T-helper 17 cell (primary cell): ENCODE data around the gene MTCH2. TPM values are rescaled to one million over a fixed set of nuclear protein-coding genes. Genes with fewer than 3 reads are reported as not detected.
"Not testable (repeated sequence)": the region's sequence is repeated elsewhere in the genome, so short reads cannot be mapped to it uniquely, and the experiment has no call there.

Experiments
- ATAC-seq: fragments of 150-1000 bp; cut with Tn5 transposase; 2 replicates; pipeline ENCODE4 v1.10.0; 2021; ENCODE audit warnings: mild to moderate bottlenecking, moderate library complexity
- DNase-seq, 3 donors: peaks; one replicate each; pipeline versions ENCODE4 v3.0.0 to v3.0.0-alpha.2; 2020 to 2021
- H3K9me3 ChIP-seq: one replicate; pipeline ENCODE4 v1.7.0; 2013; ENCODE audit warnings: low read length, mild to moderate bottlenecking; ENCODE audit not compliant: control insufficient read depth, poor library complexity, severe bottlenecking
- H3K27ac Mint-ChIP-seq: one replicate; pipeline ENCODE4 v1.8.0; 2022; ENCODE audit warnings: mild to moderate bottlenecking, moderate library complexity, mixed read lengths
- H3K27me3 Mint-ChIP-seq: one replicate; pipeline ENCODE4 v1.8.0; 2022; ENCODE audit warnings: mixed read lengths
- H3K36me3 Mint-ChIP-seq: one replicate; pipeline ENCODE4 v1.8.0; 2022; ENCODE audit warnings: low read depth, mixed read lengths
- H3K4me1 Mint-ChIP-seq: one replicate; pipeline ENCODE4 v1.8.0; 2022; ENCODE audit warnings: mild to moderate bottlenecking, mixed read lengths
- H3K4me3 Mint-ChIP-seq: one replicate; pipeline ENCODE4 v1.8.0; 2022; ENCODE audit warnings: mild to moderate bottlenecking, moderate library complexity, mixed read lengths
- total RNA-seq, 4 donors: library from RNA in 2 of 4; stranded (reverse) in 2 of 4; gene quantifications; one replicate each; pipeline ENCODE4 v1.2.3 and lab custom pipeline; 2022 to 2026

Gene MTCH2
- total RNA-seq, 2 donors from 2014 or later: 19.9 to 22.5 TPM

GRCh38 chr11:47661245-47661644 lies 18.9 kb upstream of the MTCH2 start:
- peaks cover 2% of the 10 kb centered on the region for H3K36me3 Mint-ChIP-seq
- ATAC-seq (no peak), DNase-seq (no peak)
- H3K4me1 Mint-ChIP-seq: no peaks in the 10 kb centered on the region
- H3K27me3 Mint-ChIP-seq: peaks cover 4% of the 10 kb centered on the region
- no peaks in the 10 kb centered on the region for H3K9me3 ChIP-seq
- no peak overlapping the region for H3K27ac Mint-ChIP-seq
- H3K4me3 Mint-ChIP-seq: no peak overlapping the region

GRCh38 chr11:47659276-47659675 lies 16.9 kb upstream of the MTCH2 start:
- H3K4me3 Mint-ChIP-seq: no peak overlapping the region
- H3K27ac Mint-ChIP-seq: no peak overlapping the region
- peaks cover 11% of the 10 kb centered on the region for H3K27me3 Mint-ChIP-seq
- H3K9me3 ChIP-seq: no peaks in the 10 kb centered on the region
- H3K36me3 Mint-ChIP-seq: peaks cover 2% of the 10 kb centered on the region
- DNase-seq (no peak), ATAC-seq (no peak)
- H3K4me1 Mint-ChIP-seq: no peaks in the 10 kb centered on the region

- Mint-ChIP-seq H3K27me3 (peaks cover 11% of the 10 kb centered on the region), H3K36me3 (peaks cover 1% of the 10 kb centered on the region), H3K4me1 (no peaks in the 10 kb centered on the region), H3K4me3 (no peak overlapping the region), H3K27ac (no peak overlapping the region)
- DNase-seq (no peak), ATAC-seq (no peak)
- H3K9me3 ChIP-seq: no peaks in the 10 kb centered on the region
Measured at GRCh38 chr11:47656260-47656885, 14.0 kb upstream of the MTCH2 start.

DNA sequence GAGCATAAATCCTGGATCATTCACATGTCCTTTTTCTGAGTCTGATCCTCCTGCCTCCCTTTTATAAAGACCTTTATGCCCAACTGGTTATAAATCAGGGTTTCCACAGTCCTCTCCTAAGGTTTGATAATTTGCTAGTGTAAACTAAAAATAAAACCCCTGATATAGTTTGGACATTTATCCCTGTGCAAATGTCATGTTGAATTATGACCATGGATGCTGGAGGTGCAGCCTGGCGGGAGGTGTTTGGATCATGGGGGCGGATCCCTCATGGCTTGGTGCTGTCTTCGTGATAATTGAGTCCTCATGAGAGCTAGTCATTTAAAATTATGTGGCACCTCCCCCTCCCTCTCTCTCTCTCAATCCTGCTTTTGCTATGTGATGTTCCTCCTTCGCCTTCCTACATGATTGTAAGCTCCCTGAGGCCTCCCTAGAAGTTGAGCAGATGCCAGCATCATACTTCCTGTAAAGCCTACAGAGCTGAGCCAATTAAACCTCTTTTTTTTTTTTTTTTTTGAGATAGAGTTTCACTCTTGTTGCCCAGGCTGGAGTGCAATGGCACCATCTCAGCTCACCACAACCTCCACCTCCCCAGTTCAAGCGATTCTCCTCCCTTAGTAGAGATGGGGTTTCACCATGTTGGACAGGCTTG lies 9.6 kb upstream of the MTCH2 start:
- Mint-ChIP-seq H3K27ac (no peak overlapping the region), H3K36me3 (no peaks in the 10 kb centered on the region), H3K27me3 (peaks cover 11% of the 10 kb centered on the region), H3K4me1 (no peaks in the 10 kb centered on the region), H3K4me3 (no peak overlapping the region)
- H3K9me3 ChIP-seq: no peaks in the 10 kb centered on the region
- ATAC-seq (no peak), DNase-seq (no peak)

- H3K9me3 ChIP-seq: no peaks in the 10 kb centered on the region
- no peak overlapping the region for H3K4me3 Mint-ChIP-seq
- ATAC-seq (no peak), DNase-seq (no peak)
- H3K4me1 Mint-ChIP-seq: no peaks in the 10 kb centered on the region
- H3K27ac Mint-ChIP-seq: no peak overlapping the region
- no peaks in the 10 kb centered on the region for H3K27me3 Mint-ChIP-seq
- no peaks in the 10 kb centered on the region for H3K36me3 Mint-ChIP-seq
Measured at GRCh38 chr11:47649276-47649675, 6.9 kb upstream of the MTCH2 start.

DNA sequence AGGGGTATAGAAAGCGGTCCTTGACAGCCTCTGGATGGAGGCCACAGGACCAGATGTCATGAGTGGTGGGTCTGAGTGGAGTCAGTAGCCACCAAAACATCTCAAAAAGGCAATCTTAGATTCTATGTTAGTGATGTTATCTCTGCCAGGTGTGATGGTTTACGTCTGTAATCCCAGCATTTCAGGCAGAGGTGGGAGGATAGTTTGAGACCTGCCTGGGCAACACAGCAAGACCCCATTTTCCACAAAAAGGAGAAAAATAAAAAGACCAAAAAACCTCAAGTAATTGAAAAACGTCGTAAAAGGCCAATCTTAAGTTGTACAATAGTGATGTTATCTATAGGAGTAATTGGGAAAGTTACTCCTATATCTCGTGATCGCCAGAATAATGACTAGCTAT lies 3.7 kb upstream of the MTCH2 start:
- no peak for ATAC-seq
- H3K4me1 Mint-ChIP-seq: peaks cover 15% of the 10 kb centered on the region
- no peak overlapping the region for H3K4me3 Mint-ChIP-seq
- H3K9me3 ChIP-seq: no peaks in the 10 kb centered on the region
- no peak for DNase-seq
- H3K36me3 Mint-ChIP-seq: no peaks in the 10 kb centered on the region
- H3K27me3 Mint-ChIP-seq: no peaks in the 10 kb centered on the region
- no peak overlapping the region for H3K27ac Mint-ChIP-seq

DNA sequence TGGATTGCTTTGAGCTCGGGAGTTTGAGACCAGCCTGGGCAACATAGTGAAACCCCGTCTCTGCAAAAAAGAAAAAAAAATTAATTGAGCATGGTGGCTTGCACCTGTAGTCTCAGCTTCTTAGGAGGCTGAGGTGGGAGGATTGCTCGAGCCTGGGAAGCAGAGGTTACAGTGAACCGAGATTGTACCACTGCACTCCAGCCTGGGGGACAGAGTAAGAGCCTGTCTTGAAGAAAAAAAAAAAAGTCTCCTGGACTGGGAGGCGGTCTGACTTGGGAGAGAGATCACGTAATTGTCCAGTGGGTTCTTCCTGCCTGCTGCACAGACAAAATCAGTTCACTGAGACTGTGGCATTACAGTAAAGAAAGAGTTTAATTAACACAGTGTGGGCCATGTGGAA lies 3.1 kb upstream of the MTCH2 start:
- Mint-ChIP-seq H3K27ac (no peak overlapping the region), H3K4me1 (peaks cover 17% of the 10 kb centered on the region), H3K27me3 (no peaks in the 10 kb centered on the region), H3K4me3 (no peak overlapping the region), H3K36me3 (no peaks in the 10 kb centered on the region)
- ATAC-seq (no peak), DNase-seq (no peak)
- no peaks in the 10 kb centered on the region for H3K9me3 ChIP-seq

- ATAC-seq (no peak), DNase-seq (no peak)
Measured at GRCh38 chr11:47641600-47642098, 710 bp downstream of the MTCH2 start.

GRCh38 chr11:47640506-47640905 lies 1.9 kb downstream of the MTCH2 start:
- H3K36me3 Mint-ChIP-seq, DNase-seq, ATAC-seq, H3K27me3 Mint-ChIP-seq, H3K4me3 Mint-ChIP-seq, H3K9me3 ChIP-seq: not testable (repeated sequence)
- Mint-ChIP-seq H3K27ac (peak overlapping the region; percentile 97), H3K4me1 (peaks cover 17% of the 10 kb centered on the region)

More at GRCh38 chr11:47641600-47642098, 710 bp downstream of the MTCH2 start:
- no peaks in the 10 kb centered on the region for H3K27me3 Mint-ChIP-seq
- H3K4me1 Mint-ChIP-seq: peaks cover 17% of the 10 kb centered on the region
- no peaks in the 10 kb centered on the region for H3K9me3 ChIP-seq
- no peaks in the 10 kb centered on the region for H3K36me3 Mint-ChIP-seq
- peak overlapping the region; percentile 94 for H3K4me3 Mint-ChIP-seq
- H3K27ac Mint-ChIP-seq: peak overlapping the region; percentile 97

GRCh38 chr11:47636331-47636730 lies 6.0 kb downstream of the MTCH2 start:
- not testable (repeated sequence) for H3K4me1 Mint-ChIP-seq, ATAC-seq, H3K27ac Mint-ChIP-seq, H3K9me3 ChIP-seq, H3K27me3 Mint-ChIP-seq, H3K4me3 Mint-ChIP-seq, H3K36me3 Mint-ChIP-seq, DNase-seq

- no peaks in the 10 kb centered on the region for H3K9me3 ChIP-seq
- DNase-seq: no peak
- H3K36me3 Mint-ChIP-seq: no peaks in the 10 kb centered on the region
- no peaks in the 10 kb centered on the region for H3K27me3 Mint-ChIP-seq
- no peaks in the 10 kb centered on the region for H3K4me1 Mint-ChIP-seq
- no peak overlapping the region for H3K27ac Mint-ChIP-seq
- H3K4me3 Mint-ChIP-seq: no peak overlapping the region
- no peak for ATAC-seq
Measured at GRCh38 chr11:47631473-47631872, 10.9 kb downstream of the MTCH2 start.

DNA sequence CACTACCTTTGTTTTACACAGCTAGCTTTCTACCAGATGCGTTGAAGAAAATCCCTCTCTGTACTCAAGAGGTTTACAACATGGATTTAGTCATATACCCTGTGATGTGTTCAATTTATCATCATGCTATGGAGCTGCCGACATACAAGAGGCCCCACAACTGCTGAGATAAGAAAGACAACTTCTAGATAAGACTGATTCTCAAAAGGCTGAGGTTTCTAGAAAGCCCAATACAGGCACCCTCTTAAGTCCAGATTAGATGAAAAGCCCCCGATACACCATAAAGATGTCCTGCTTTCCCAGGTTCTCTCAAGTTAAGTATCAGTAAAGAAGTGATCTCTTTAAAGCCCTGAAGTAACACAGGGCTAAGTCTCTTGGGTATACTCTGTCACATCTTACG lies 14.3 kb downstream of the MTCH2 start:
- H3K27ac Mint-ChIP-seq: no peak overlapping the region
- H3K4me1 Mint-ChIP-seq: peaks cover 2% of the 10 kb centered on the region
- ATAC-seq: no peak

DNA sequence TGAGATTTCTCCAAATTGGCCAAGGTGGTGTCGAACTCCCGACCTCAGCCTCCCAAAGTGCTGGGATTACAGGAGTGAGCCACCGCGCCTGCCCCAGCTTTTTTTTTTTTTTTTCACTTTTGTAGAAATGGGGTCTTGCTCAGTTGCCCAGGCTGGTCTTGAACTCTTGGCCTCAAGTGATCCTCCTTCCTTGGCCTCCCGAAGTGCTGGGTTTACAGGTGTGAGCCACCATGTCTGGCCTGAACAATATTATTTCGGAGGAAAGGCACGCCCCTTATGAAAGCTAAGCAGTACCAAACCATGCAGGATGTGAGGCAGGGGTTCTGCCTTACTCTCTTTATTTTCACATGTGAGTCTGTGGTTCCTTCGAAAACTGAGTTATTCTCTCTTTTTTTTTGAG lies 16.1 kb downstream of the MTCH2 start:
- peaks cover 2% of the 10 kb centered on the region for H3K36me3 Mint-ChIP-seq
- ATAC-seq: no peak
- H3K27me3 Mint-ChIP-seq: no peaks in the 10 kb centered on the region
- no peak overlapping the region for H3K4me3 Mint-ChIP-seq
- no peaks in the 10 kb centered on the region for H3K9me3 ChIP-seq
- no peak for DNase-seq
- H3K27ac Mint-ChIP-seq: no peak overlapping the region
- H3K4me1 Mint-ChIP-seq: peaks cover 2% of the 10 kb centered on the region

More for the DNA sequence above, 14.3 kb downstream of the MTCH2 start:
- DNase-seq: no peak
- Mint-ChIP-seq H3K36me3 (peaks cover 2% of the 10 kb centered on the region), H3K4me3 (no peak overlapping the region), H3K27me3 (no peaks in the 10 kb centered on the region)
- no peaks in the 10 kb centered on the region for H3K9me3 ChIP-seq

GRCh38 chr11:47620836-47621378 lies 21.5 kb downstream of the MTCH2 start:
- DNase-seq: no peak
- Mint-ChIP-seq H3K27ac (no peak overlapping the region), H3K4me3 (no peak overlapping the region), H3K36me3 (peaks cover 5% of the 10 kb centered on the region), H3K4me1 (peaks cover 2% of the 10 kb centered on the region), H3K27me3 (no peaks in the 10 kb centered on the region)
- H3K9me3 ChIP-seq: no peaks in the 10 kb centered on the region
- ATAC-seq: no peak
